Body of pancreas (tissue), 4 donors: ENCODE data around the gene MAPK1. TPM values are rescaled to one million over a fixed set of nuclear protein-coding genes. Genes with fewer than 3 reads are reported as not detected.
"Not testable (repeated sequence)": the region's sequence is repeated elsewhere in the genome, so short reads cannot be mapped to it uniquely, and the experiment has no call there.

Experiments used
- ATAC-seq: fragments of 150-250 bp; one replicate; pipeline ENCODE4 v1.9.1; 2016
- DNase-seq, 4 donors: peaks; one replicate each; pipeline ENCODE4 v3.0.0-alpha.2; 2019
- H3K27ac ChIP-seq, 4 donors: fragments of 200-600 bp; sonication (generic); 1 replicate in 3 of 4; 2 replicates in 1 of 4; pipeline versions ENCODE4 v1.5.1 to v1.6.1; 2016 to 2019; ENCODE audit warnings: mild to moderate bottlenecking in 1 of 4, mixed read lengths in 1 of 4, moderate library complexity in 1 of 4
- H3K27me3 ChIP-seq, 2 donors: fragments of 200-600 bp; sonication (generic); one replicate each; pipeline ENCODE4 v1.6.0; 2016; ENCODE audit warnings: mild to moderate bottlenecking in 1 of 2
- H3K36me3 ChIP-seq, 2 donors: fragments of 200-600 bp; sonication (generic); replicated peaks in 1 of 2; 2 replicates each; pipeline ENCODE4 v1.5.1; 2016; ENCODE audit warnings: low read depth in 2 of 2; ENCODE audit not compliant: insufficient read depth in 1 of 2
- H3K4me1 ChIP-seq: fragments of 200-600 bp; sonication (generic); one replicate; pipeline ENCODE4 v1.6.0; 2016
- H3K4me3 ChIP-seq, 2 donors: fragments of 200-600 bp; sonication (generic); 1 replicate in 1 of 2; 2 replicates in 1 of 2; pipeline ENCODE4 v1.5.1; 2016 to 2019
- H3K9me3 ChIP-seq, 3 donors: fragments of 200-600 bp; sonication (generic); 1 replicate in 2 of 3; 2 replicates in 1 of 3; pipeline ENCODE4 v1.5.1; 2016
- POLR2A ChIP-seq, 3 donors: fragments of 450-650 bp; IDR thresholded peaks; one replicate each; pipeline ENCODE4 v1.6.1; 2016; ENCODE audit warnings: antibody characterized with exemption in 3 of 3, mild to moderate bottlenecking in 2 of 3
- WGBS, 2 donors: methylation state at CpG; one replicate each; pipeline ENCODE4 v1.1.5; 2017; 5-methylcytosine and 5-hydroxymethylcytosine counted together
- intact Hi-C: fragments of 100-400 bp; cut with DNase I; formaldehyde crosslinking; loops from one replicate; pipeline ENCODE4 v1.15.1; 2023
- total RNA-seq, 2 donors: library from RNA; depleted of rRNA; stranded (reverse); fragments of >200 nt; gene quantifications; one replicate each; pipeline ENCODE4 v1.1.0, GENCODE V29; 2016
- TF ChIP-seq, protein P1 (sequence below), 7 experiments: fragments of 450-650 bp in 4 of 7; fragments of 200-600 bp in 3 of 7; sonication (generic) in 3 of 7; IDR thresholded peaks; one replicate each; pipeline ENCODE4 v1.5.1; 2016 to 2019; ENCODE audit warnings: antibody characterized with exemption in 7 of 7

Gene MAPK1
- total RNA-seq, 2 donors from 2014 or later = 25.4 to 44.1 TPM

- no peak for DNase-seq
- Histone ChIP-seq H3K4me1 (peaks cover 29% of the 10 kb centered on the region), H3K27ac (no peak overlapping the region), H3K27me3 (no peaks in the 10 kb centered on the region), H3K9me3 (no peaks in the 10 kb centered on the region), H3K36me3 (no peaks in the 10 kb centered on the region), H3K4me3 (no peak overlapping the region)
- 85 to 95% methylated on average over 2 of the region's 2 CpGs for WGBS, 2 donors
- TF ChIP-seq, protein P1, sequence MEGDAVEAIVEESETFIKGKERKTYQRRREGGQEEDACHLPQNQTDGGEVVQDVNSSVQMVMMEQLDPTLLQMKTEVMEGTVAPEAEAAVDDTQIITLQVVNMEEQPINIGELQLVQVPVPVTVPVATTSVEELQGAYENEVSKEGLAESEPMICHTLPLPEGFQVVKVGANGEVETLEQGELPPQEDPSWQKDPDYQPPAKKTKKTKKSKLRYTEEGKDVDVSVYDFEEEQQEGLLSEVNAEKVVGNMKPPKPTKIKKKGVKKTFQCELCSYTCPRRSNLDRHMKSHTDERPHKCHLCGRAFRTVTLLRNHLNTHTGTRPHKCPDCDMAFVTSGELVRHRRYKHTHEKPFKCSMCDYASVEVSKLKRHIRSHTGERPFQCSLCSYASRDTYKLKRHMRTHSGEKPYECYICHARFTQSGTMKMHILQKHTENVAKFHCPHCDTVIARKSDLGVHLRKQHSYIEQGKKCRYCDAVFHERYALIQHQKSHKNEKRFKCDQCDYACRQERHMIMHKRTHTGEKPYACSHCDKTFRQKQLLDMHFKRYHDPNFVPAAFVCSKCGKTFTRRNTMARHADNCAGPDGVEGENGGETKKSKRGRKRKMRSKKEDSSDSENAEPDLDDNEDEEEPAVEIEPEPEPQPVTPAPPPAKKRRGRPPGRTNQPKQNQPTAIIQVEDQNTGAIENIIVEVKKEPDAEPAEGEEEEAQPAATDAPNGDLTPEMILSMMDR (IDR thresholded peaks at IDR 0.05) = no peak
- TF ChIP-seq POLR2A (IDR thresholded peaks at IDR 0.05) = no peak
- intact Hi-C loops = no loop called here
- no peak for ATAC-seq
These were observed 48.2 kb downstream of the MAPK1 start for GRCh38 chr22:21819183-21819770.

DNA sequence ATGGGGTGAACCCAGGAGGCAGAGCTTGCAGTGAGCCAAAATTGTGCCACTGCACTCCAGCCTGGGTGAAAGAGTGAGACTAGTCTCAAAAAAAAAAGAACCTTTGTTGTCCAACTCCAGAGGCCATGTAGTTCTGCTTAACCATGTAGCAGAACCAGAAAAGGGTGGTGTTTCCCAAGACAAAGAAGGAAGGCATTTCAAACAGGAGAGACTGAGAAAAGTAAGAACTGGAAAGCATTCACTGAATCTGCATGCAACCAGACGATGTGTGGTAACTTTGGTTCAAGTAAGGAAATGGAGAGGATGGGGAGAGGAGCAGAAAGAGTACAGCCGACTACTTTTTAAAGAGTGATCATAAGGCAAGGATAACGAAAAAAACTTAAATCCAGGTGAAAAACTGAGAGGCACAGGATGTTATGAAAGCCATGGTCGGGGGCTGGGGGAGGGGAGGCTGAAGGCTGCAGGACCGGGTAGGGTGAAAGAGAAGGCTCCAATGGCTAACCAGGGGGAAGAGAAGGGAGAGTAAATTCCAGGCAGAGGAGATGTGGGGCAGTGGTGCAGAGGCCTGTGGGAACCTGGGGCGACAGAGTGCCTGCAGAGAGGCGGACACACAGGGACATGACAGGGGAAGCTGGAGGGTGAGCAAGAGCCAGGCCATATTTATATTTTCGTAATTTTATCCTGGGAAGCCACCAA lies 48.8 kb downstream of the MAPK1 start:
- ATAC-seq = no peak
- intact Hi-C loops = no loop called here
- 77% methylated on average over 8 of the region's 8 CpGs for WGBS, 2 donors
- Histone ChIP-seq H3K27me3 (no peaks in the 10 kb centered on the region), H3K4me3 (no peak overlapping the region), H3K27ac (no peak overlapping the region), H3K9me3 (no peaks in the 10 kb centered on the region), H3K36me3 (no peaks in the 10 kb centered on the region), H3K4me1 (peaks cover 25% of the 10 kb centered on the region)
- TF ChIP-seq, protein P1 (IDR thresholded peaks at IDR 0.05) = no peak
- no peak for TF ChIP-seq POLR2A (IDR thresholded peaks at IDR 0.05)
- DNase-seq = no peak

DNA sequence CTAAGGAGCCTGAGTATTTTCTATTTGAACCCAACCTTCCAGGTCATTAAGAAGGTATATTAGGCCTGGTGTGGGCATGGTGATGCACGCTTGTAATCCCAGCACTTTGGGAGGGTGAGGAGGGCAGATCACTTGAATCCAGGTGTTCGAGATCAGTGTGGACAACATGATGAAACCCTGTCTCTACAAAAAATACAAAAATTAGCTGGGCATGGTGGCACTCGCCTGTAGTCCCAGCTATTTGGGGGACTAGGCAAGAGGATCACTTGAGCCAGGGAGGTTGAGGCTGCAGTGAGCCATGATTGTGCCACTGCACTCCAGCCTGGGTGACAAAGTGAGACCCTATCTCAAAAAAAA lies 50.0 kb downstream of the MAPK1 start:
- H3K36me3 ChIP-seq, DNase-seq, ATAC-seq, intact Hi-C loops, H3K27me3 ChIP-seq, H3K4me3 ChIP-seq, H3K9me3 ChIP-seq: not testable (repeated sequence)
- Histone ChIP-seq H3K27ac (peak overlapping the region in 3 of 4 donors; percentile 61 to 81 (median 80)), H3K4me1 (peaks cover 32% of the 10 kb centered on the region)
- WGBS, 2 donors = 91 to 97% methylated on average over 3 of the region's 3 CpGs

GRCh38 chr22:21816787-21817496 lies 50.5 kb downstream of the MAPK1 start:
- peak; percentile 94 for ATAC-seq
- Histone ChIP-seq H3K4me3 (no peak overlapping the region), H3K36me3 (no peaks in the 10 kb centered on the region), H3K9me3 (no peaks in the 10 kb centered on the region), H3K27me3 (no peaks in the 10 kb centered on the region), H3K27ac (peak overlapping the region in 3 of 4 donors; percentile 61 to 81 (median 80)), H3K4me1 (peaks cover 32% of the 10 kb centered on the region)
- TF ChIP-seq, protein P1 (IDR thresholded peaks at IDR 0.05) = no peak
- TF ChIP-seq POLR2A (IDR thresholded peaks at IDR 0.05) = no peak
- WGBS, 2 donors = 41 to 59% methylated on average over 9 to 10 of the region's 10 CpGs
- intact Hi-C loops = no loop called here
- DNase-seq = peak in 2 of 4 donors; percentile 35 to 53

GRCh38 chr22:21816472-21816786 lies 51.0 kb downstream of the MAPK1 start:
- H3K27me3 ChIP-seq = no peaks in the 10 kb centered on the region
- ATAC-seq = no peak
- H3K36me3 ChIP-seq = no peaks in the 10 kb centered on the region
- no peak overlapping the region for H3K4me3 ChIP-seq
- no peak for DNase-seq
- H3K4me1 ChIP-seq = peaks cover 32% of the 10 kb centered on the region
- TF ChIP-seq, protein P1 (IDR thresholded peaks at IDR 0.05) = no peak
- no peak for TF ChIP-seq POLR2A (IDR thresholded peaks at IDR 0.05)
- no peaks in the 10 kb centered on the region for H3K9me3 ChIP-seq
- intact Hi-C loops = no loop called here
- 6 to 8% methylated on average over 2 of the region's 2 CpGs for WGBS, 2 donors
- H3K27ac ChIP-seq = peak overlapping the region in 3 of 4 donors; percentile 61 to 81 (median 80)
